ENCODE data around the gene ATP5PF.

Gene ATP5PF

DNA sequence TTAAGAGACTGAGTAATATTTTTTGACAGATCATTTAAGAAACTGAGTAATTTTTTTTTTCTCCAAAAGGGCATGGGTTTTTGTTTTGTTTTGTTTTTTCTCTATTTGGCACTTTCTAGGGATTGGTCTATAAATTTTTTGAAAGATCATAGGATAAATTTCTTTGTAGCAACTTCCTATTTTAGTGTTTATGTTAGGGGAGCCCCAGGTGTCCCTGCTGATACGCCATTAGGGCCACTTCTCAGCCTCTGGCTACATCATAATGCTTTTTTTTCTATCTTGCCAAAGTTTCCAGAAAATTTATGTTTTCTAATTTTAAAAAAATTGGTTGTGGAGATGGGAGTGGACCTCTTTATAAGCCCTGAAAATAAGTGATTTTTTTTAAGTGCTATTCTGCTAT lies 2.7 kb upstream of the ATP5PF start:
- no peak overlapping the region for H3K27ac ChIP-seq
- no peak for TF ChIP-seq ZFX (IDR thresholded peaks at IDR 0.05; ENCODE audit: borderline replicate concordance)
- TF ChIP-seq, protein P1, sequence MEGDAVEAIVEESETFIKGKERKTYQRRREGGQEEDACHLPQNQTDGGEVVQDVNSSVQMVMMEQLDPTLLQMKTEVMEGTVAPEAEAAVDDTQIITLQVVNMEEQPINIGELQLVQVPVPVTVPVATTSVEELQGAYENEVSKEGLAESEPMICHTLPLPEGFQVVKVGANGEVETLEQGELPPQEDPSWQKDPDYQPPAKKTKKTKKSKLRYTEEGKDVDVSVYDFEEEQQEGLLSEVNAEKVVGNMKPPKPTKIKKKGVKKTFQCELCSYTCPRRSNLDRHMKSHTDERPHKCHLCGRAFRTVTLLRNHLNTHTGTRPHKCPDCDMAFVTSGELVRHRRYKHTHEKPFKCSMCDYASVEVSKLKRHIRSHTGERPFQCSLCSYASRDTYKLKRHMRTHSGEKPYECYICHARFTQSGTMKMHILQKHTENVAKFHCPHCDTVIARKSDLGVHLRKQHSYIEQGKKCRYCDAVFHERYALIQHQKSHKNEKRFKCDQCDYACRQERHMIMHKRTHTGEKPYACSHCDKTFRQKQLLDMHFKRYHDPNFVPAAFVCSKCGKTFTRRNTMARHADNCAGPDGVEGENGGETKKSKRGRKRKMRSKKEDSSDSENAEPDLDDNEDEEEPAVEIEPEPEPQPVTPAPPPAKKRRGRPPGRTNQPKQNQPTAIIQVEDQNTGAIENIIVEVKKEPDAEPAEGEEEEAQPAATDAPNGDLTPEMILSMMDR (IDR thresholded peaks at IDR 0.05), result no peak

DNA sequence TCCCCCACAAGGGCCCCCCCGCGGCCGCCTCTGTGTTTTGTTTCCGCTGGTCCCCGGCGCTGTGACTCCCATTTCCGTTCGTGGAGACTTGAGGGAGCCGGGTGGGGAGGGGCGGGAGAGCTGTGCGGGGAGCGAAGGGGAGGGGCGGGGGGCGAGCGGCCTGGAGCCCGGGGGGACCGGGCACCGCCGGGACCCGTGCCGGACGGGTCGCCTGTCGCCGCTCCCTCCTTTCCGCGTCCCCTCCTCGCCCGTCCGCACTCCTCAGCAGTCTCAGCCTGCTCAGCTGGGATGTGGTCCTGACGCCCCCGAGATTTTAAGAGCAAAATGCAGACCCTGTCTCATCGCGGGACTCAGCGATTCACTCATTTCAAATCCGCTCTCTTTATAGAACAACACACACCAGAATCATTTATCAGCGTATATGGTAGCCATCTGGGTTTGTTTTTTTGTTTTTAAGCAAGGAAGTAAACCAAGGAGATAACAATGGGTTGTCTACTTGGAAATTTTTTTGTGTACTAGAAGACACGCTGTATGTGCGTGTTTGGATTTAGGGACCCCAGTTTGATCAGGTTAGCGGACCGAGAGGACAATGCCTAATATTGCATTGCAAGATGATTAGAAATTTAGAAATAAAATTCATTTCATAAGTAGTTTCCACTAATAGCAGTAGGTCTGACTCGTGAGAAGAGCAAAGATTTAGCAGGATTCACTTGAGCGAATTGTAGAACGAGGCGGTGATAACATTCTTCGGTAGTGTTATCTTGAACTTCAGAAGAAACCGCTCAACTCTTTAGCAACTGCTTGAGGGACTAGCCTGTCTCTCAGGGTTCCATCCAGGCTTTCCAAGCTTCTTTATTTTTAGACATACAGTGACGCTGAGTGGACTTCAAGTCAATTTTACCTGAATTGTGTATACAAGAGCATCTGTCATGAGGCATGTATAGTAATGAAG lies 1.2 kb upstream of the ATP5PF start:
- H3K27ac ChIP-seq, result peak overlapping the region; percentile 98
- TF ChIP-seq, protein P1 (IDR thresholded peaks at IDR 0.05), result no peak
- no peak for TF ChIP-seq ZFX (IDR thresholded peaks at IDR 0.05; ENCODE audit: borderline replicate concordance)

DNA sequence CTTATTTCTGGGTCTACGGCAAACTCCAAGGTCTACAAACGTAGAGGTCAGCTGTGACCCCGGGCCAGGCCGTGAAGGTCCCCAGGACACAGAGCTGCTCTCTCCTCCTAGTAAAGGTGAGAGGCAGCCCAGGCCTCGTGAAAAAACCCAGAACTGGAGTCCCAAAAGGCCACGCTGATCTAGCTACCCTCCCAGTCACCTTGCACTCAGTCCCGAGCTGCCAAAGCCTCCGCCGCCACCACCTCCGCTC lies 125 bp downstream of the ATP5PF start:
- TF ChIP-seq, protein P1 (IDR thresholded peaks at IDR 0.05), result no peak
- TF ChIP-seq ZFX (IDR thresholded peaks at IDR 0.05; ENCODE audit: borderline replicate concordance), result no peak
- peak overlapping the region; percentile 98 for H3K27ac ChIP-seq

DNA sequence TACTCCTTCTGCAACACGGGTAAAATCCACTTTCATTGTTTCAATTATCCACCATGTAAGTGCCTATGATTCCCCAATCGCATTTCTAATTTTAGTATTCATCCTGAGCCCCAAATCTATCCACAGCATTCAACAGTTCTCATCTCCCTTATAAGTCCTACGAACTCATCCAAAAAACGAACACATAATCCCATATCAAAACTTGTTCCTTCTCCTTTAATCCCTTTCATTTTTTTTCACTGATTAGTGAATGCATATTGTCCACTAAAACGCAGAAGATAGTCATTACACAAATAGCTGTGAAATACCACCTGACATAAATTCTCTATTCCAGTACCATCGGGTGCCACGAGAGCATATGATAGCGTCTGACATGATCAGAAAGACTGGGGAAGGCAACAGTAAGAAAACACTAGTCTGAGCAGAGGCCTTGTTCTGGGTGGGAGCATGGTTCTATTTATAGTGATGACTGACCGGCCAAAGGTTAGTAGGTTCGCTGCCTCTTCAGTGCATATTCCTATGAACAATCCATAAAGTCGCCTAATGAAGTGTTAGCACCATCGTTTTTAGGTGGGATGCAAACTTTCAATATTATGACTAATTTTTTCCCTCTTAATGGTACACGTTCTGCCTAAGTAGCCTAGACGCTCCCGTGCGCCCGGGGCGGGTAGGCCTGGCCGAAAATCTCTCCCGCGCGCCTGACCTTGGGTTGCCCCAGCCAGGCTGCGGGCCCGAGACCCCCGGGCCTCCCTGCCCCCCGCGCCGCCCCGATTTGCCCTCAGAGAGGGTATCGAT lies 648 bp downstream of the ATP5PF start:
- H3K27ac ChIP-seq, result peak overlapping the region; percentile 98
- TF ChIP-seq, protein P1 (IDR thresholded peaks at IDR 0.05), result no peak
- TF ChIP-seq ZFX (IDR thresholded peaks at IDR 0.05; ENCODE audit: borderline replicate concordance), result no peak

DNA sequence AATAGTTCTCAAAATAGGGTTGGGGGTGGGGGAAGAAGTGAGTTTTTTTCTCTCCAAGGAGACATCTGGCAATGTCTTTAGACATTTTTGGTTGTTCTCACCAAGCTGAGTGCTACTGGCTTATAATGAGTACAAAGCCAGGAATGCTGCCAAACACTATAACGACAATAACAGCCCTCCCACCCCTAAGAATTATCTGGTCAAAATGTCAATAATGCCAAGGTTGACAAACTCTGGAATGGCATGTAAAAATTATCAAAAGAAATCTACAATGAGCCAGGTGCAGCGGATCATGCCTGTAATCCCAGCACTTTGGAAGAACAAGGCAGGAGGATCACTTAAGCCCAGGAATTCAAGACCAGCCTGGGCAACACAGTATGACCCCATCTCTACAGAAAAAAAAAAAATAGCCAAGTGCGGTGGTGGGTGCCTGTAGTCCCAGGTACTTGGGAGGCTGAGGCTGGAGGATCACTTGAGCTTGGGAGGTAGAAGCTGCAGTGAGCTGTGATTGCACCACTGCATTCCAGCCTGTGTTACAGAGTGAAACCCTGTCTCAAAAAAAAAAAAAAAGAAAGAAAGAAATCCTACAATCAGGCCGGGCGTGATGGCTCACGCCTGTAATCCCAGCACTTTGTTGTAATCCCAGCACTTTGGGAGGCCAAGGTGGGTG lies 2.5 kb downstream of the ATP5PF start:
- TF ChIP-seq, protein P1 (IDR thresholded peaks at IDR 0.05), result no peak
- no peak for TF ChIP-seq ZFX (IDR thresholded peaks at IDR 0.05; ENCODE audit: borderline replicate concordance)
- H3K27ac ChIP-seq, result no peak overlapping the region

DNA sequence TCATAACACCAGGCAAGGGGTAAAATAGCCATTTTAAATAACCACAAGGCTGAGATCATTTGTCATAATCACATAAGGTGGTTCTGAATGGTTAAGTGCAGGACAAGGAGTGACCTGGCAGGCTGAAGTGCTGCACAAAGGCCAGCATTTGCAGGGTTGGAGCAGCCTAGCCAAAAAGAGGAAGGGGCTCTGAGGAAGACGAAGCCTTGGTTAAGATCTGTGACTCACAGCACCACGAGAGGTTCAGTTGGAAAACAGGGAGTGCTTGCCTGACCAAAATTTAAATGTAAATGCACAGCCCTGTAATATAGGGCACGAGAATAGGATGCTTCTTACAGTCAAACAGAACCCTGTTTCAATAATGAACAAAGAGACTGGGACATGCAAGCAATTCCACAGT lies 12.1 kb downstream of the ATP5PF start:
- no peak for TF ChIP-seq ZFX (IDR thresholded peaks at IDR 0.05; ENCODE audit: borderline replicate concordance)
- TF ChIP-seq, protein P1 (IDR thresholded peaks at IDR 0.05), result no peak

More for the DNA sequence above, 12.1 kb downstream of the ATP5PF start:
- no peak overlapping the region for H3K27ac ChIP-seq
